Suprapubic skin (tissue), 4 donors: ENCODE results near the gene MRPL23.

Experiments used
- EP300 ChIP-seq: sonication (generic); formaldehyde crosslinking; IDR thresholded peaks from one replicate; pipeline ENCODE4 v1.6.1; 2017; ENCODE audit warnings: antibody characterized with exemption
- POLR2A ChIP-seq, 2 donors: fragments of 450-650 bp; IDR thresholded peaks; one replicate each; pipeline ENCODE4 v1.6.1; 2017; ENCODE audit warnings: antibody characterized with exemption in 2 of 2, mild to moderate bottlenecking in 2 of 2, moderate library complexity in 2 of 2
- POLR2AphosphoS5 ChIP-seq, 3 donors: sonication (generic); formaldehyde crosslinking; IDR thresholded peaks; one replicate each; pipeline ENCODE4 v1.6.1; 2017; ENCODE audit warnings: antibody characterized with exemption in 3 of 3
- TF ChIP-seq, protein P1 (sequence below), 2 donors: fragments of 200-600 bp in 1 of 2; fragments of 450-650 bp in 1 of 2; sonication (generic) in 1 of 2; IDR thresholded peaks; one replicate each; pipeline ENCODE4 v1.5.1; 2016 to 2019; ENCODE audit warnings: antibody characterized with exemption in 2 of 2, mild to moderate bottlenecking in 1 of 2, moderate library complexity in 1 of 2

DNA sequence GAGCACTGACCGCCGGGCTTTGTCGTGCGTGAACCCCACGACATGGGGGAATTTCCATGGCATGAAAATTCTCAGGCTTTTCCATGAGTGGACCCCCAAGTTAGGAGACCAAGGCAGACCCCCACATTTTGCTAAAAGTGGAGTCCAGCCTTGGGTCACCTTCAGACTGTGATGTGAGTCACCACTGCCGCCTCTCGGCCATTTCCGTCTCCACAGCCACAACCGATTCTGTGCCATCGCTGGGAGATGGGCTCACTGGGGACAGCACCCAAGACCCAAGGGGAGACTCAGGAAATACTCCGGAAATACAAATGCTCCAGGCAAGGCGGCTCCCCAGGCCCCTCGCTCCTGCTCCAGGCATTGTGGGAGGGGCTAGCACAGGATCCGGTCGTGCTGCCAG, 51.7 kb downstream of the MRPL23 start:
- TF ChIP-seq, protein P1, sequence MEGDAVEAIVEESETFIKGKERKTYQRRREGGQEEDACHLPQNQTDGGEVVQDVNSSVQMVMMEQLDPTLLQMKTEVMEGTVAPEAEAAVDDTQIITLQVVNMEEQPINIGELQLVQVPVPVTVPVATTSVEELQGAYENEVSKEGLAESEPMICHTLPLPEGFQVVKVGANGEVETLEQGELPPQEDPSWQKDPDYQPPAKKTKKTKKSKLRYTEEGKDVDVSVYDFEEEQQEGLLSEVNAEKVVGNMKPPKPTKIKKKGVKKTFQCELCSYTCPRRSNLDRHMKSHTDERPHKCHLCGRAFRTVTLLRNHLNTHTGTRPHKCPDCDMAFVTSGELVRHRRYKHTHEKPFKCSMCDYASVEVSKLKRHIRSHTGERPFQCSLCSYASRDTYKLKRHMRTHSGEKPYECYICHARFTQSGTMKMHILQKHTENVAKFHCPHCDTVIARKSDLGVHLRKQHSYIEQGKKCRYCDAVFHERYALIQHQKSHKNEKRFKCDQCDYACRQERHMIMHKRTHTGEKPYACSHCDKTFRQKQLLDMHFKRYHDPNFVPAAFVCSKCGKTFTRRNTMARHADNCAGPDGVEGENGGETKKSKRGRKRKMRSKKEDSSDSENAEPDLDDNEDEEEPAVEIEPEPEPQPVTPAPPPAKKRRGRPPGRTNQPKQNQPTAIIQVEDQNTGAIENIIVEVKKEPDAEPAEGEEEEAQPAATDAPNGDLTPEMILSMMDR (IDR thresholded peaks at IDR 0.05) = no peak
- TF ChIP-seq POLR2A (IDR thresholded peaks at IDR 0.05) (no peak), POLR2AphosphoS5 (IDR thresholded peaks at IDR 0.05) (no peak), EP300 (no peak)
